A549 treated with RU486 at 1 μM for 4 hours (cell line): ENCODE measurements around the gene MTERF4. TPM values are rescaled to one million over a fixed set of nuclear protein-coding genes. Genes with fewer than 3 reads are reported as not detected.

Experiments used
- total RNA-seq: library from RNA; stranded (reverse); fragments of 200-300 nt; extraction: Qiagen RNA extraction; gene quantifications from 5 replicates; pipeline ENCODE4 v1.2.3, GENCODE V29; 2022; ENCODE audit warnings: low read depth

Gene MTERF4, protein sequence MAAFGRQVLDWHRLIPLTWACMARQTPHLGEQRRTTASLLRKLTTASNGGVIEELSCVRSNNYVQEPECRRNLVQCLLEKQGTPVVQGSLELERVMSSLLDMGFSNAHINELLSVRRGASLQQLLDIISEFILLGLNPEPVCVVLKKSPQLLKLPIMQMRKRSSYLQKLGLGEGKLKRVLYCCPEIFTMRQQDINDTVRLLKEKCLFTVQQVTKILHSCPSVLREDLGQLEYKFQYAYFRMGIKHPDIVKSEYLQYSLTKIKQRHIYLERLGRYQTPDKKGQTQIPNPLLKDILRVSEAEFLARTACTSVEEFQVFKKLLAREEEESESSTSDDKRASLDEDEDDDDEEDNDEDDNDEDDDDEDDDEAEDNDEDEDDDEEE
- 22.5 to 24.5 TPM (median 23.1 TPM) in 5 replicates for total RNA-seq

DNA sequence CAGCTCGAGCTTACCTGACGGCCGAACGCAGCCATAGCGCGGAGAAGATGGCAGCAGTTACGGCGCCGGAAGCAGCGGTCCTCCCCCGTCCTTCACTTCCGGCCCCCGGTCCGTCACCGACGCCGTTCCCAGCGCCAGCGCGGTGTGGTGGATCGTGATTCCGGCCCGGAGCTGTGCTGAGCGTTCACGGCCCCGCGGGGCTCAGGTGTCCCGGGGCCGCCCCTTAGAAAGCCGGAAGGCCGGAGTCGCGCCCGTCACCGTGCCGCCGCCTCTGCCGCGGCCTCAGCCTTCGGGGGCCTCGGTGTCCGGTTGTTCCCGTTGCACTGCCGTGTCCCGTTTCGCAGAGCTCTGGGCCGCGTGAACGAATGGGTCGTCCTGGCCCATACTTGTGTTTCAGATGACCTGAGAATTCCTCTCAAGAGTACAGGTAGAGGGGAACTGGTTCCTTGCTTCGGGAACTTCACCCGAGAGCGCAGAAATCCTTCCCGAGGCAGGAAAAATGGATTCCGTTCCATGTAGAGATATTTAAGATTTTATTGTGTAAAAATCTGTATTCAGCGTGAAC is at the start of gene MTERF4:
Gene MTERF4 (minus strand): TSS at position 49 of the 565 bp plus-strand sequence. CDS start 14 bp downstream, at position 35.

DNA sequence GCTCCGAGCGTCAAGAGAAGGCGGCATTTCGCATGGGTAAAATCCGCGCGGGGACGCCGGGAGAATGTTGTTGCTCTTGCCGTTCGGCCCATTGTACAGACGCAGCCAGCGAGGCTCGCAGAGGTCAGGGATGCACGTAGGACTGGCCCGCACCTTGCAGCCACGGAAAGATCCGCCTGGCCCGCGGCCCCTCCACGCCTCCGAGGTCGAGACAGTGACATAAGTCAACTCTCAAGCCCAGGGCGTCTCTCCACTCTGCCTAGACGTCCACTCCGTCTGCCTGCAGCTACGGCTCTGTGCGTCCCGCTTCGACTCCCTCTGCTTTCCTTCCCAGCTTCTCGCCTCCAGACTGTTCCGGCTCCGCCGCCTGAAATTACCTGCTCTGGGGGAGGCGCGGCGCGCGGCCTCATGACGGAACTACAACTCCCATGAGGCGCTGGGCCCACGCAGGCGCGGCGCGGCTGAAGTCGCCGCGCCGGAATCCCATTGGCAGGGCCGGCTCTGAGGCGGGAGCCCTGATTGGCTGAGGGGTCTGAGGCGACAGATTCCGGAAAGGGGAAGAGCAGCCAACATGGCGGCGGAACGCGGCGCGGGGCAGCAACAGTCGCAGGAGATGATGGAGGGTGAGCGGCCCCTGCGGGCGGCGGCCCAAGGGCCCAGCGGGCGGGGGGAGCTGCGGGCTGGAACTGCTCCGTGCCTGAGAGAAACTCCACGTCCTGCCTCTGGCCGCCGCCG is 48.0 kb upstream of the MTERF4 start, which contains the start of gene PPP1R7:
Gene PPP1R7 (plus strand): TSS at position 543 of the 735 bp plus-strand sequence. CDS start 29 bp downstream, at position 572.

GRCh38 chr2:241148891-241149674 is 47.0 kb upstream of the MTERF4 start, which contains the start of gene PASK:
Gene PASK, minus strand, starts transcription at chr2:241149472. Its CDS starts 6,440 bp downstream, at chr2:241143032.

Other genes starting within 250 kb of the MTERF4 start
- gene AGXT, start 233.5 kb downstream of the MTERF4 start, total RNA-seq, result not detected in 5 replicates
- gene MAB21L4, start 206.1 kb downstream of the MTERF4 start, total RNA-seq, result 0.08 to 0.17 TPM (median 0.09 TPM) in 3 of 5 replicates, not detected in the others
- not detected in 5 replicates for gene CROCC2, start 196.0 kb downstream of the MTERF4 start, total RNA-seq
- gene SNED1, start 103.7 kb downstream of the MTERF4 start, total RNA-seq, result 0.30 to 1.1 TPM (median 0.53 TPM) in 5 replicates
- 6.3 to 8.6 TPM (median 6.9 TPM) in 5 replicates for gene PASK, start 47.2 kb upstream of the MTERF4 start, total RNA-seq
- gene PPP1R7, start 48.2 kb upstream of the MTERF4 start, total RNA-seq, result 54.1 to 72.3 TPM (median 66.4 TPM) in 5 replicates
- gene ANO7, start 86.4 kb upstream of the MTERF4 start, total RNA-seq, result 1.7 to 2.7 TPM (median 1.9 TPM) in 5 replicates
- gene HDLBP, start 213.4 kb upstream of the MTERF4 start, total RNA-seq, result 235 to 312 TPM (median 262 TPM) in 5 replicates
- gene SEPTIN2, start 213.6 kb upstream of the MTERF4 start, total RNA-seq, result 209 to 287 TPM (median 266 TPM) in 5 replicates